ENCODE results near the gene TTLL10.
A peak's percentile ranks its signal among the peaks of the same experiment; 100 is the strongest.

The TTLL10 gene

DNA sequence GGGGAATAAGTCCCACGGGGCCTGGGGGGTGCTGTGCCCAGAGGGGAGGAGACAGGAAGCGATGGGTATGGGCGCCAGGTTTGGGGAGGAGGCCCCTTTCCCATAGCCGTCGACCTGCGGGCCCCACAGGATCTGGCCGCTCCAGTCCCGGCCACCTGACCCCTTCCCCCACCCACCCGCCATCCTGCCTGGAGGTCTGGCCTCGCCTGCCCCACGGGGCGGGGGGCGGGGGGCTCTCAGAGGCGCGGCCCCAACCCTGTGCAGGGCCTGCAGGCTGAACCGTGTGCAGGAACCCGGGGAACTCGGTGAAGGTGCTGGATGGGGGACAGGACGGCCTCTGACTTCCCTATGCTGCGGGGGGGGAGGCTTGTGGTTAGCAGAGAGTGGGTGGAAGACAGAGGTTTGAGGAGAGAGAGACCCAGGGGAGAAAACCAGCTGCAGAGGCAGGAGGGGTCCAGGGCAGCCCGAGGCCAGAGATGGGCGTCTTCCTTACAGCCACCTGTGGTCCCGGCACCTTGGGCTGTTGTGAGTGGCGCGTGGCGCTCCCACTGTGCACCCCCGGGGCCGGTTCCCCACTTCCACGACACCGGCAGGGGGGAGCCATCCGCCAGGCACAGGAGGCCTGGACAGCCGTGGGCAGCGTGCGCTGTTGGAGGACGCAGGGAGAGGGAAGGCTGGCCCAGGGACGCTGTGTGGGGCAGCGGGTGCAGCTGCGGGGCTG, 35.2 kb downstream of the TTLL10 start:
- peak; percentile 94 for DNase-seq (ENCODE audit: low read depth)

DNA sequence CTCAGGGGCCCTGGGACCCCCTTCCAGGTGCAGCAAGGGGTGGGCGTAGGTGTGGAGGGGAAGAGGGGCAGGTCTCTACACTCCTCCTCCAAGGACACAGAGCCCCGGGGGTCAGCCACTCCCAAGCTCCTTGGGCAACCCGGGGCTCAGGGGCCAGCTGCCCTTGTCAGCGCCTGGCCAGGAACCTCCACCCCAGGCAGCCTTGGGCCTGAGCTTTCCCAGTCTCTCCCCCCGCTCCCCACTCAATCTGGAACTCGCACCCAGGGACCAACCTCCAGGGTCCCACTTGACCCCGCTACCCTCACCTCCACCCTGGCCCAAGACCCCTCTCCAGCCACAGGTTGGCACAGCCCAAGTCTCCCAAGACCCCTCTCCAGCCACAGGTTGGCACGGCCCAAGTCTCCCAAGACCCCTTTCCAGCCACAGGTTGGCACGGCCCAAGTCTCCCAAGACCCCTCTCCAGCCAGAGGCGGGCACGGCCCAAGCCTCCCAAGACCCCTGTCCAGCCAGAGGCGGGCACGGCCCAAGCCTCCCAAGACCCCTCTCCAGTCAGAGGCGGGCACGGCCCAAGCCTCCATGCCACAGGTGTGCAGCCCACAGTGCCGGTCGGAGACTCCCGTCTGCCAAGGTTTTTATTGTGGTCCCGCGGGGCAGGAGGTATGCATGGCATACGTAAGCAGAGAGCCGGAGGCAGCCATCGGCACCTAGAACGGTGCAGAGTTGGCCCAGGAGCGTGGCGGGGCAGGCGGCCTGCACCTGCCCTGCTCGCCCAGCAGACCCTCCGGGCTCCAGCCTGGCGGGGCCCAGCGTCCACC, 37.3 kb downstream of the TTLL10 start:
- no peak for DNase-seq (ENCODE audit: low read depth)
- TF ChIP-seq POLR2A (IDR thresholded peaks at IDR 0.05; ENCODE audit: extremely low read depth, insufficient read length) (no peak), MYC (IDR thresholded peaks at IDR 0.05; ENCODE audit: low read depth, low read length) (no peak)
- TF ChIP-seq, protein P1, sequence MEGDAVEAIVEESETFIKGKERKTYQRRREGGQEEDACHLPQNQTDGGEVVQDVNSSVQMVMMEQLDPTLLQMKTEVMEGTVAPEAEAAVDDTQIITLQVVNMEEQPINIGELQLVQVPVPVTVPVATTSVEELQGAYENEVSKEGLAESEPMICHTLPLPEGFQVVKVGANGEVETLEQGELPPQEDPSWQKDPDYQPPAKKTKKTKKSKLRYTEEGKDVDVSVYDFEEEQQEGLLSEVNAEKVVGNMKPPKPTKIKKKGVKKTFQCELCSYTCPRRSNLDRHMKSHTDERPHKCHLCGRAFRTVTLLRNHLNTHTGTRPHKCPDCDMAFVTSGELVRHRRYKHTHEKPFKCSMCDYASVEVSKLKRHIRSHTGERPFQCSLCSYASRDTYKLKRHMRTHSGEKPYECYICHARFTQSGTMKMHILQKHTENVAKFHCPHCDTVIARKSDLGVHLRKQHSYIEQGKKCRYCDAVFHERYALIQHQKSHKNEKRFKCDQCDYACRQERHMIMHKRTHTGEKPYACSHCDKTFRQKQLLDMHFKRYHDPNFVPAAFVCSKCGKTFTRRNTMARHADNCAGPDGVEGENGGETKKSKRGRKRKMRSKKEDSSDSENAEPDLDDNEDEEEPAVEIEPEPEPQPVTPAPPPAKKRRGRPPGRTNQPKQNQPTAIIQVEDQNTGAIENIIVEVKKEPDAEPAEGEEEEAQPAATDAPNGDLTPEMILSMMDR (IDR thresholded peaks at IDR 0.05; ENCODE audit: low read depth, low read length): no peak
- TF ChIP-seq, protein P2, sequence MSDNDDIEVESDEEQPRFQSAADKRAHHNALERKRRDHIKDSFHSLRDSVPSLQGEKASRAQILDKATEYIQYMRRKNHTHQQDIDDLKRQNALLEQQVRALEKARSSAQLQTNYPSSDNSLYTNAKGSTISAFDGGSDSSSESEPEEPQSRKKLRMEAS (IDR thresholded peaks at IDR 0.05; ENCODE audit: low read depth, low read length): no peak
- no peak overlapping the region for H3K4me3 ChIP-seq (ENCODE audit: low read depth, low read length)

More for the DNA sequence above, 35.2 kb downstream of the TTLL10 start:
- no peak overlapping the region for H3K4me3 ChIP-seq (ENCODE audit: low read depth, low read length)
- TF ChIP-seq MYC (IDR thresholded peaks at IDR 0.05; ENCODE audit: low read depth, low read length) (peak; percentile 77), POLR2A (IDR thresholded peaks at IDR 0.05; ENCODE audit: extremely low read depth, insufficient read length) (no peak)
- TF ChIP-seq, protein P2 (IDR thresholded peaks at IDR 0.05; ENCODE audit: low read depth, low read length): peak; percentile 63
- TF ChIP-seq, protein P1 (IDR thresholded peaks at IDR 0.05; ENCODE audit: low read depth, low read length): no peak

DNA sequence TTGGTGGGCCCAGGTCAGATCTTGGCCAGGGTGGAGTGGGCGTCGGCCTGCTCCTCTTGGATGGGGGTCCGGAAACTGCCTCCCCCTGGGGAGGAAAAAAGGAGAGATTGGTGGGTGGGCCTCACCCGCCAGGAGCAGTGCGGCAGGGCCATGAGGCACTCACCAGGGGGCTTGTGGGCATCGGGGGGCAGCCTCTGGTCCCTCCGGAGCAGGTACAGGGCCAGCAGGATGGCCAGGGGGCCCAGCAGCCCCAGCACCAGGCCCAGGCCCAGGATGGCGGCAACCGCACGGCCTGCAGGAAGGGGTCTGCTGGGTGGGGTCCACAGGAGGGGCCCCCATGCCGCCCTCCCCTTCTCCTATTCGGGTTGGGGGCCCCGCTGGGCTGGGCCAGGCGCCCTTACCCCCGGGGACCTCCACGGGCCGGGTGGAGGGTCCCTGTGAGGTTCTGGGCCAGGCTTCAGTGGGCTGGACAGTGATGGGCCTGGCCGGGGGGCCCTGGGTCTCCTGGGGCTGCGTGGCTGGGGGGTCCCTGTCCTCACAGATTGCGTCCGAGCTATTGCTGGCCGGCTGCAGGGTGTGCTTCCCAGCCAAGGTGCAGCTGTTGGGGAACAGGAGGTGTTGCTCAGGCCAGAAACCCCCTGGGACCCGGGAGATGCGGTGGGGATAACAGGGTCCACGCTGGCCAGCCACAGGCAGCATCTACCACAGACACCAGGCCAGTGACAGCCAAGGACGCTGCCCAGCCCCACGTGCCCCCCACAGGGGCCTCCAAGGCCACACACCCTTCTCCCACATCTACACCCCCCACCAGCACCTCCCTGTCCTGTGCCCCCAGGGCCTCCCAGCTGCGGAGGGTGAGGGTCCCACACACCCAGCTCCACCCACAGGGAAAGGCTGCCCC, 38.1 kb downstream of the TTLL10 start:
- DNase-seq (ENCODE audit: low read depth): peak; percentile 20
- H3K4me3 ChIP-seq (ENCODE audit: low read depth, low read length): no peak overlapping the region
- TF ChIP-seq POLR2A (IDR thresholded peaks at IDR 0.05; ENCODE audit: extremely low read depth, insufficient read length): no peak
- TF ChIP-seq, protein P2 (IDR thresholded peaks at IDR 0.05; ENCODE audit: low read depth, low read length): no peak
- TF ChIP-seq, protein P1 (IDR thresholded peaks at IDR 0.05; ENCODE audit: low read depth, low read length): no peak
- no peak for TF ChIP-seq MYC (IDR thresholded peaks at IDR 0.05; ENCODE audit: low read depth, low read length)

DNA sequence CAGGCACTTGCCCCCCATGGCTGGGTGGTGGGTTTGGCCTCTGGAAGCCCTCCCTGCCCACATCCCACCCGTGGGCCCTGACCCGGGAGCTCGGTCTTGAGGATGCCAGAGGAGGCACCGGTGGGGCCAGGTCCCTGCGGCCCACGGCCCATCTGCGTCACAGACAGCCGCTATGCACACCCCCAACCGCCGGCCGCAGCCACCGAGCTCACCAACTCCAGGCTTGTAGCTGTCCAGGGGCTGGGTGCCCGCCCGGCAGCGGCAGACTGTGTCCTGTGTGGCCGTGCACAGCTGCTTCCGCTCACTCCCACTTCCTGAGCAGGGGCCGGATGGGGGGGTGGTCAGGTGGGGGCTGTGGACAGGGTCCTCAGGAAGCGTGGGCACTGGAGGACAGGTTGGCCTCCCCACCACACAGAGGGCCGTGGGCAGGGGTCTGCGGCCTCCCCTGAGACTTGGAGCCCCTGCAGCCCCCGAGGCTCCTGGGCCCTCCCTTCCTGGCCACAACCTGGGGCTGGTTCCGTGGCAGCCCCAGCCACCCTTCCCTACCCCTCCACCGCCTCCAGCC, 39.2 kb downstream of the TTLL10 start:
- DNase-seq (ENCODE audit: low read depth): peak; percentile 90
- TF ChIP-seq MYC (IDR thresholded peaks at IDR 0.05; ENCODE audit: low read depth, low read length) (peak; percentile 65; the same call in 1 of the 2 replicates), POLR2A (IDR thresholded peaks at IDR 0.05; ENCODE audit: extremely low read depth, insufficient read length) (no peak)
- TF ChIP-seq, protein P1 (IDR thresholded peaks at IDR 0.05; ENCODE audit: low read depth, low read length): no peak
- TF ChIP-seq, protein P2 (IDR thresholded peaks at IDR 0.05; ENCODE audit: low read depth, low read length): peak; percentile 65; the same call in 1 of the 2 replicates
- H3K4me3 ChIP-seq (ENCODE audit: low read depth, low read length): no peak overlapping the region
